GM18867 (cell line): ENCODE results near the gene TMEM272.

ENCODE experiments used
- ATAC-seq: cut with Tn5 transposase; IDR thresholded peaks from one replicate; pipeline ENCODE4 v1.9.1; 2021; ENCODE audit warnings: mild to moderate bottlenecking, moderate library complexity; ENCODE audit not compliant: unreplicated experiment

TMEM272 gene

DNA sequence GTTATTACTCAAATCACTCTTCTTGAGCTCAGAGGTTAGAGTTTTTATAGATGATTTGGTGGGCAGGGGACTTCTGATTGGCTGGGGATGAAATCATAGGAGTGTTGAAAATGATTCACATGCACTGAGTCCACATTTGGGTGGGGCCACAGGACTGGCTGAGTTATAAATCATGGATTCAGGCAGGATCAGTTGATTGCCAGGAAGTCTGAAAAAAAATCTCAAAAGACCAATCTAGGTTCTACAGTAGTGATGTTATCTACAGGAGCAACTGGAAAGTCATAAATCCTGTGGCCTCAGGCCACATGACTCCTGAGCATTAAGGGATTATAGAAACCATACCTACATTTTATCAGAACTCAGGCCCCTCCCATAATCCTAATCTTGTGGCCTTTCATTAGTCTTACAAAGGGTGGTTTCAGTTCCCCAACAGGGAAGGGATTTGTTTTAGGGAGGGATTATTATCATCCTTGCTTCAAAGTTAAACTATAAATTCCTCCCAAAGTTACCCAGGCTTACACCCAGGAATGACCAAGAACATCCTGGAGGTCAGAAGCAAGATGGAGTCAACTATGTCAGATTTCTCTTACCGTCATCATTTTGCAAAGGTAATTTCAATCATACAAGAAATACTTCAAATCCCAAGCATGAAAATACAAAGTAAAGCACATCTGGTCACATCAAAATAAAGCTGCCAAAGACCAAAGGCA, 11.2 kb upstream of the TMEM272 start:
- ATAC-seq = no peak

DNA sequence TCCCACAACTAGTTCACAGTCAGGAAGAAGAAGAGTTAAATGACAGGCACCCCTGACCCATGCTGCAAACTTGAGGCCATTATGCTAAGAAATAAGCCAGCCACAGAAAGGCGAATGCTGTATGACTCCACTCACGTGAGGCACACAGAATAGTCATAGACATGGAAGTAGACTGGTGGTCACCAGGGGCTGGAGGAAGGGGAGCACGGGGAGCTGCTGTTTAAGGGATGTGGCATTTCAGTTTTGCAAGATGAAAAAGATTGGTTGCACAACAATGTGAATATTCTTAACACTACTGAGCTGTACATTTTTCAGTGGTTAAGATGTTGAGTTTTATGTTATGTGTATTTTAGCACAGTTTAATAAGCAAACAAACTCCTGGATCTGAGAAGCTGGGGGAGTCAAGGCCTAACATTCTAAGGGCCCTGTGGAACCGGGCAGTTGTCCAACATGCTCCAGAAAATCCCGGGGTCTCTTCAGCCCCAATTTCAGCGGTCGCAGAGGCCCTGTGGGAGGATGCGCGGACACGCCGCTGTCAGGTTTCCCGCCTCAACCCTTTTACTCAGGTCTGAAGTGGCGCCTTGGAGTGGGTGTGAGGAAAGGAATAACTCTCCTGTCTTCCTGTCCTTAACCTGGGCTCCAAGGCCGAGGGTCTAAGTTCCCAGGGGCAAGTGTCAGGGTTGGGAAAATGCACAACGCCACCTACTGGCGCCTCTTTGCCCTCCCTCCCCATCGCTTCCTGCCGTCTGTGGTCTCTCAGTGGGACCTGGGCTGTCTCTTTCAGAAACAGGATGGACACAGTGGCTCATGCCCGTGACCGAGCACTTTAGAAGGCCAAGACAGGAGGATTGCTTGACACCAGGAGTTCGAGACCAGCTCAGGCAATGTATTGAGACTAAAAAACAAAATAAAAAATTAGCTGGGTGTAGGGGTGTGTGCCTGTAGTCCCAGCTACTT, 4.4 kb upstream of the TMEM272 start:
- no peak for ATAC-seq

DNA sequence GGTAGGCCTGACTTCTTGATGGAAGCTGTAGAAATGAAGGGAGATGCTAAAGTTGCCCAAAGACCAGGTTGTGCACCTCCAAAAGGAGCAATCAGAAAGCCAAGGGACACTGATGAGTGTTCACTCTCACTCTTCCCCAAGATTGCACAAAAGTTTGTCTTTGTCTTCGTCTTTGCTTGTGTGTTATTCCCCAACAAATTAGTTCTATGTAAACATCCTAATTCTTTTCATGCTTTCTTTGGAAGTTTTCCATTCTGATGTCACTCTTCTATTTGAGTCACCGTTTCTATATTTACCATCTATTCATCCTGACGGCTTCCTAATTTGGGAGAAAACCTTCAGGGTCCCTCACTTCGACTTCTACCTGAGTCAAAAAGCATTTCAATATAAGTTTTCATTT, 3.7 kb upstream of the TMEM272 start:
- ATAC-seq = no peak

DNA sequence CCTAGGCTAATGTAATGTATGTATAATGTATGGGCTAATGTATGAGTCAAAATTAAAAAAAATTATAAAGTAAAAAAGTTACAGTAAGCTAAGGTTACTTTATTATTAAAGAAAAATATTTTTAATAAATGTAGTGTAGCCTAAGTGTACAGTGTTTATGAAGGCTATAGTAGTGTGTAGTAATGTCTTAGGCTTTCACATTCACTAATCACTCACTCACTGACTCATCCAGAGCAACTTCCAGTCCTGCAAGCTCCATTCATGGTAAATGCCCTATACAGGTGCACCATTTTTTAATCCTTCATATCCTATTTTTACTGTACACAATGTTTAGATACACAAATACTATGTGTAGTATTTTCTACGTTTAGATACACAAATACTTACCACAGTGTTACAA, 1.8 kb upstream of the TMEM272 start:
- ATAC-seq = no peak

DNA sequence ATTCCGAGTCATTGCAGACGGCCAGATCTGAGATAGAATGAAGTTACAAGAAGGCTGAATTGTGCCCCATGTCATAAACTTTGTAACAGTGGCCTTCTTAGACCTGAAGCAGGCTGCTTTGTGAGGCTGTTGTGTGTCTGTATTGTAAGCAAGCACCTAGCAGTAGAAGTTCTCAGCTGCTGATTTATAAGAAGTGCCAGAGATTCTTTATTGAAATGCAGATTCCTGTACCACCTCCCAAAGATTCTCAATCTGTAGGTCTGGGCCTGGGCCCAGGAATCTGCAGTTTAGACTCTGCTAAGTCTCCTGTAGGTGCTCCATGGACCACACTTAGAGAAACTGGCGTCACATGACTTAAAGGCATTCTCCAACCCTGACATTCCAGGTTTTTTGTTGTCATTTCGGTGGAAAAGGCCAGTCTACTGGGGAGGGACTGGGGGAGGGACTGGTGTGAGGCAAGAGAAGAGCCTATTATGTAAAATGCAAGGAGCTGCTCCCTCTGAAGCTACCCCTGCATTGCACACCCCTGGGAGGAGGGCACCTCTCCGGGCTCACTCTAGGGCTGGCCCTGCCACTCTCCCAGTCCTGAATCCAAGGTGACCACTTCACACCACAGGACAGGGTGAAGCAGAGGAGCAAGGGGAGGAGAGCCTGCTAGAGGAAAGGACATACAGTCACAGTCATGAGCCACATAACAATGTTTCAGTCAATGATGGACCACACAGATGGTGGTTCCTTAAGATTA, 769 bp upstream of the TMEM272 start:
- no peak for ATAC-seq

DNA sequence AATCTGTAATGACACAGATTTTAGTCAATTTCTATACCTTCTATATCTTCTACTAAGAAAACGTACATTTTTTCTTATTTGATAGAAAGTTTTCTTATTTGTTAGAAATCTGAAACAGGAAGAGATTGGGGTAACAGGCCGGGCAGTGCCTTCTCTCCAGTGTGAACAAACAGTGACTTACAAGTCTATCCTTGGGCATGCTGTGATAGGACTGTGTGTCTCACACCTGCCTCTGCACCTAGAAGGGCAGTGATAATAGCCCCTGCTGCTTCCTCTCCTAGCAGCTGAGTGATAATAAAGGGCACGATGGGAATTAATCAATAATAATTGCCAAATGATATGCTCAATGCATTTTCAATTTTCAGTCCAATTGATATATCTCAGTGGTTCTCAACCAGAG, 1.4 kb downstream of the TMEM272 start:
- no peak for ATAC-seq

DNA sequence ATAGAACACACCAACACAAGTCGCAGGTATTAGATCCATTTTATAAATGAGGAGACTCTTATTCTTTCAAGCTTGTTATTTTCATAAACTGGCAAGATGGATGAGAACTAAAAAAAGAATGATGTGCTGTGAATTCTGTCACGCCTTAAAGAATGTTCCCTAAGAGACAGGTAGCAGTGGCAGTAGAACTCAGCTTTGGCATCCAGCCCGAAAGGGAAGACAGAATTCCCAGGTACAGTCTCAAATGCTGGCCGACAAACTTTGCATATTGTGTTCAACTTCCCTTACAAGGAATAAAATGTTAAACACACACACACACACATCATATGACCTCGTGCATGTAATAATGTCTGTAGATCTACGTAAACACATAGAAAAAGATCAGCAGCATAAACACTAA, 3.2 kb downstream of the TMEM272 start:
- ATAC-seq = no peak

DNA sequence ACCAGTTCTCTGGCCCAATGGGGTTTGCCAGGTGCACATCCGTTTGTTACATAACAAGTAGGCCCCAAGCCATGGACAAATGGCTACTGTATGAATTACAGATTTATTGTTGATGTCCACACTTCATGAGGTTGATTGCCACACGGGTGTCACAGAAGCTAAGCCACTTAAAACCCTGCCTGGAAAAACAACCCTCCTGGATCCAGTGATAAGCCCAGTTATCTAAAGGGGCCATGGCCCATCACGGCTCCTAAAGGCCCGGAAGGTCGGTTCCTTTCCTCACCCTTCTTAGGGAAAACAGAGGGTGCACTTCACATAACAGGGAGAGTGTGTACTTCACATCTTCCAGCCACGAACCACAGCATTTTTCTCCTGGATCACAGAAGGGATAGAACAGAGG, 4.1 kb downstream of the TMEM272 start:
- ATAC-seq = no peak

DNA sequence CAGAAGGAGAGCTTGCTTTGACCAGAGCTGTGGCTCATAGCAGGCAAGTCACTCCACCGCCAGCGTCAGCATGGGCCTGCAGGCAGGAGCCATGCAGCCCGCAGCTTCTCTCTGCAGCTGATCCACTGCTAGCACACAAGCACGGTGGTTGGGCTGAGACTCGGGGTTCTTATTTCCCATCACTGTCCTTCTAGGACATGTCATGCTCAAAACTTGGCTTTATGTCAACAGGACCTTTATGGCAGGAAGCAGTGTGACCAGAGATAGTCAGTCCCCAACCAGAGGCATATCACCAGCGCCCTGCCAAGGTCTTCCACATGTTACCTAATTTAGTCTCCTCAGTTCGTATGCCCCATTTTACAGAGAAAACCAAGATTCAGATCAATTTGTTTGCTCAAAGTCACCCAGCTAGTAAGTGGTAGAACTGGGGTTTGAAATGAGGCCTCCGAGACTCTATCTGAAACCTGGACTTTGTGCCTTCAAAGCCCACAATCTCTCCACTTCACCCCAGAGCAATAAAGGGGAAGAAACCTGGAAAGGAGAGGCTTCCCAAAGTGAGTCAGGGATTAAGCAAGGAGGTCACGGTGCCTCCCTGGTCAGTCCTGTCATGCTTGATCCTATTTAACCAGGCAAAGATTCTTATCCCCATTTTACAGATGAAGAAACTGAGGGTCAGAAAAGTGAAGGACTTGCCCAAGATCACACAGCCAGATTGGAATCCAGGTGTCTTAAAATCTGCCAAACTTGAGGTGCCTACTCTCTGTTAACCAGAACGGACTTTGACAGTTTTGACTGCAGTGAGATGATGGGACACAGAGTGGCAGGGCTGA, 5.1 kb downstream of the TMEM272 start:
- ATAC-seq = no peak

DNA sequence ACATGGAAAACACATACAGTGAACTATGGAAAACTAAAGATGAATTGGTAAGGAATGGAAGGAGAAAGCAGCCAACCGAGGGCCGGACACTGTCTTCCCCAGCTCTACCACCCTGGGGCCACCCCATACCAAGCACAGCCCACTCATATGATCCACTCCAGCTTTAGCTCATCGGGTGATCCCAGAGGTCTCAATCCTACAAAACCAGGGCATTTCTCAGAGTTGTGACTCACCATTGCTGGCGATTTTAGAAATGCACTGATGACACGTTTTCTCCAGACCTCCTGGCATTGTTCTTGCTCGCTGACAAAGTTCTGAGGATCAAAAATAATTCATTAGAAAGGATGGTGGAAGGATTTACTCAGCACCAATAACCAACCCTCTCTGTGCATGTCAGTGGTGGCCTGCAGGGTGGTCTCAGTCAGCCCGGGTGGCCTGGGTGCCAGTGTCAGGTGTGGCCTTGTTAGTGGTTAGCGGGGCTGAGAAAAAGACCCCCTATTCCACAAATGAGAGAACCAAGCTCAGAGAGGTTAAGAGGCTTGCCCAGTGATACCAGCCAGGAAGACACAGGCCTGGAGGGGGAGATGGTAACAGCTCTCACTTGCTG, 6.6 kb downstream of the TMEM272 start:
- ATAC-seq = no peak

DNA sequence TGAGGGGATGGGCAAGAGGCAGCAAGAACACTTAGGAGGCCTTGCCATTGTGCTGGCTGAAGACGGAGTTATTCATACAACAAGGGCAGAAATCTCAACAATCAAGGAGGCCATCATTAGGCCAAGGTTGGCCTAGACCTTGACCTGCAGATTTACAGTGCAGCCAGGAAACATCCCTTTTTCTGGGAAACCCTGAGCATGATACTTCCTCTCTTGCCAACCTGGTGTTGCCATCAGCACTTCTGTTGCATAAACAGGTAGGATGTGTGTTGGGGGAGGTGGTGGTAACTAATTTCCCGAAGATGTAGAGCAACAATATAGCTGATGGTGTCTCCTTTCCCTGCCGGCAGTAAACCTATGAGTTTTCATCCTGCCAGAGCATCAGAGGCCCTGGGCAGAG, 8.0 kb downstream of the TMEM272 start:
- ATAC-seq = no peak

DNA sequence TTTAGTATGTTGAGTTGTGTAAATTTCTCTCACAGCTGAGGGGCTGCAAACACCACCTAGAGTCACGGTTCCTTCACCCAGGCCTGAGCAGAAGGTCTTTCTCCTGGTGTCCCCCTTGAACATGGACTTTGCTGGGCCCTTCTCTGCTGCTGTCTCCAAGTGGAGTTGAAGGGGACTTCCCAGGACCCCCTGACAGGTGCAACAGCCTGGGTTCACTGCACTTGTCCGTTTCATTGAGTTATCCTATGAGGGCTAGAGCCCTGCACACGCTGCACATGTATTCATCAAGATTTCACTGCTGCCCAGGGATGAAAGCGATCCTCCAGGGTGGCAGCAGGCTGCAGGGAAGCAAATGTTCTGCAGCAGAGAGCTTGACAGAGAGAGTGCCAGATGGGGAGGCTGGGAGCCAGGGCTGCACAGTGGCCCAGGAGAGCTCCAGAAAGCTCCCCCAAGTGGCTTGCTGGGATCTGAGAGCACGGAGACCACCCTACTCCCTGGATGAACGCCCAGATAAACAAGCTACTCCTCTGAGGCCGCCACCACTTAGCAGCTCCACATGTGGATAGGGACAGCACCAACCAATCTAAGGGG, 10.3 kb downstream of the TMEM272 start:
- no peak for ATAC-seq

DNA sequence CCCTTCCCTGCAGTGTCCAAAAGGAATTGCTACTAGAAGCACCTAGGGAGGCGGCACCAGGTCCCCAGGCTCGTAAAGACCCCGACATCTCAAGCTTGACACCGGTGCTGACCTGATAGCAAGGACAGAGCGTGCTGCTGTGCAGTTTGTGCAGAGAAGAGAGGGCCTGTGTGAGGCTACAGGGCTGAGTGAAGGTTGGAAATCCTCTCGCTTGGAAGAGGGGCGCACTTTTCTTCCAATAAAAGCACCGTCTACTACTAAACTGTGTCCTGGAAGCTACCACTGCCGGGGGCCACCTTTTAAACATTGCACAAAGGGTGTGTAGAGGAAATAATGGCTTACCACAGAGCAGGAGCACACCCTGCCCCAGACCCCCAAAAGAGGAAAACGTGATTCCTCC, 11.0 kb downstream of the TMEM272 start:
- no peak for ATAC-seq

DNA sequence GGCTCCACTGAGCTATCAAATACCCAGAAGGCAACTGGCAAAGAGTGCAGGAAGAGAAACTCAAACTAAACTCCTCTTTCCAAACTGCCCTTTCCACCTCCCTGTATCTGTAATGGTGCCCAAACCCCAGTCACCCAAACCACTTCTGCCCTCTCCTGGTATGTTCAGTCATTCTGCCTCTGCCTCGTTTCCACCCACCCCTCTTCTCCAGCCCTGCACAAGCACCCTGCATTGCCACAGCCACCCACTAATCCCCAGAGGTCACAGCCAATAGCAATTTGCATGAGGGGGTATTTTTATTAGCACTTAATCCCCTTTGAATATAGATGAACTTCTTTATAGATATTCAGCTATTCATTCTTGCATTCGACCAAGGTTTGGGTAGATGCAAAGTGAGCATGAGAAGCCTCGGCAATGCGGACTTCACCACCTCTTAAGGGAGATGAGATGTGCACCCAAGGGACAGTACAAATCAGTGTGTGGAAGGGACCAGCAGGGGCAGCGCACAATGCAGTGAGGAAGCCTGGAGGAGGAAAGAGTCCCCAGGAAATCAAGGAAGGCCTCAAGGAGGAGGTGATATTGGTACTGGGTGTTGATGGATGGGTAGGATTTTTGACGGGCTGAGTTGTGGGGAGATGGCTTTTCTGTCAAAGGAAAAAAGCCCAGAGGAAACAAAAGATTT, 12.4 kb downstream of the TMEM272 start:
- peak; percentile 89 for ATAC-seq

DNA sequence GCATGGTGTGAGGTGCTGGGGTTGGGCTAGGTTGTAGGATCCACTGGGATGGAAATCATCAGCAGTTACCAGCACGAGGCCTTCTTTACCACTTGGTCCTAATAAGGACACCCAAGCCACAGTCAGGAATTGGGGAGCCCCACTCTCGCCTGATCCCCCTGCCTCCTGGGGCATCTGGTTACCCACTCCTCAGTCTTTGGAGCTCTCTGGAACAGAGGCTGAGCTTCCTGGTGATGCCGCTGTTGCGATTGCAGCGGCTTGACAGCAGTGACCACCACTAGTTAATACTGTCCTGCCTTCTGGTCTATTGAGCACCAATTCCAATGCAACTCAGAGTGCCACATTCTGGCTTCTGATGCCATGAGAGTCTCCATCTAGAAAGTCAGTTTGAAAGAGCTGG, 13.5 kb downstream of the TMEM272 start:
- no peak for ATAC-seq

DNA sequence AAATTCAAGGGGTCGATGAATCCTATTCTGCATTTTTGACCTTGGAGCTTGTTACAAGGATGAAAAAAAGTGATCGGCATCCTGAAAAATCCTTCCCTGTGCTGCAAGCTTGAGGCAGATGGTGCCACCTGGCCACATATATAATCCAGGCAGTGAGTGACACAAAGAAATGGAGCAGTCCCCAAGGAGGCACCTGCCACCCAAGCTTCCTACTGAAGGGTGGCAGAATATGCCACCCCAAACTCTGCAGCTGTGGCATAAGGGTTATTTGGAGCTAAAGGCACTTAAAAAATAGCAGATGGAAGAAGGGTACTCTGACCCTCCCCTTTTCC, 15.4 kb downstream of the TMEM272 start:
- no peak for ATAC-seq

DNA sequence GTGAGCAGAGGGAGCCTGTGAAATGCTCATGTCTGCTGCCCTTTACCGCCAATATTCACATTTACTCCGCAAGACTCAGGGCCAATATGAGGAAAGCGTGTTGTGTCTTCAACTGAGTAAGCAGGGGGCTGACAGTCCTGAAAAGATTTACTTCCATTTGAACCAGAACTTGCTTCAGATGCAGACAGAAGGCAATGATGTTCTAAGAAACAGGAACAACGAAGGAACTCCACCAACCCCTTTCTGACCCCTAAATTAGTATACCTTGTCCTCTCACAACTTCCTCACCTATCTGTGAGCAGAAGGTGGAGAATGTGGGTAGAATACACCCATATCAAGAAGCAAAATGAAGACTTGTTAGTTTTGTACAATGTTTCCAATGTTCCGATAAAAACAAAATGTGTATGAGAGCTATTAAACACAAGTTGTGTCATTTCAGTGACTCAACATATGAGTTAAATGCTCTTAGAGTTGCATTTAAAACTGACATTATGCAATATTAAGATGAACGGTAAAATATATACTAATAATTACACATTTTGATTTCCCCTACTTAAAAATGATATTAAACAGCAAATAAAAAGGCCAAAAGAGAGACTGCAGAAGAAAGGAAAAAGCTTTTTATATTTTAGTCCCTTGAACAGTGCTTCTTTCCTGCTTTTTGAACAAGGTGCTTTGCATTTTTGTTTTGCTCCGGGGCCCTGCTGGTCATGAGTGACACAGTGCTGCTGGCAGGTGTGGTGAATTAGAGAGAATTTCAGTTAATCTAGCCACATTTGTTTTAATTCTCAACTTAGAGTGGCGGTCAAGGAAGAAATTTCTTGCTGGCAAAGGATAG, 16.0 kb downstream of the TMEM272 start:
- no peak for ATAC-seq

DNA sequence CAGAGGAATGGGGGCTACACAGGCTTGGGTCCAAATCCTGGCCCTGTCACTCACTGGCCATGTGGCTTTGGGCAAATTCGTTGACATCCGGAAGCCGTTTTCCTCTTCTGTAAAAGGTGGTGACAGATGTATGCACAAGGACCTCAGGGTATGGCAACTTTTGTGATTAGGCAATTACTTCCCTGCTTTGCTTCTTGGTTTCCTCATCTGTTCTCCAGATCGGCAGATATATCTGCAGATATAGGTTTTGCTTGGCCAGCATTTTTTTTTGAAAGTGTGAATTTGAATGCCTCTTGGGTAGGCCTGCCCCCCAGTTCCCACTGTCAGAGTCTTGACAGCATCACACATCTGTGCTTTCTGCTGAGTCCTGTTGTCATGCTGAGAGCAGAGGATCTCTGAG, 17.7 kb downstream of the TMEM272 start:
- no peak for ATAC-seq

DNA sequence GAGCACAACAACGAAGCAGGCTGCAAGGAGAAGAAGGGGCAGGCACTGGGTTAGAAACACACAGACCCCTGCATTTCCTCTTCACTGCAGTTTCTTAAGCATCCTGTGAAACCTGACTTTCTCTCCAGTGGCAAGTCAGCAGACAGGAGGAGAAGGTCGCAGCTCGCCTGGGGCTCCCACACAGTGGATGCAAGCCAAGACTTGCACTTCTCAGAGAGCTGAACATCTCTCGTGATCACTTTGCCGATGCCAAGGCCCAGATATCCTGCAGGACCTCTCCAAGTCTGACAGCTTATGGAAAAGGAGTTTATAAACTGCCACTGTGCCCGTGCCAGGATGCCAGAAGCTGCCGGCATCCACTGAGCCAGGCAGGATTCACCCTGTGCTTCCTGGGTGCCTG, 18.4 kb downstream of the TMEM272 start:
- ATAC-seq = no peak
